D341Med (cell line): ENCODE data around the gene TAF13.
A peak's percentile ranks its signal among the peaks of the same experiment; 100 is the strongest.
"Not testable (repeated sequence)": the region's sequence is repeated elsewhere in the genome, so short reads cannot be mapped to it uniquely, and the experiment has no call there.

Experiments
- DNase-seq: peaks from one replicate; pipeline ENCODE4 v3.0.0; 2012; ENCODE audit warnings: low spot score

TAF13 gene

GRCh38 chr1:109046671-109047070 is 29.1 kb downstream of the TAF13 start:
- DNase-seq: no peak

GRCh38 chr1:109045595-109045994 is 30.2 kb downstream of the TAF13 start:
- no peak for DNase-seq

GRCh38 chr1:109041621-109042468 is 34.0 kb downstream of the TAF13 start, which contains the start of gene WDR47:
WDR47 (minus strand) TSS chr1:109042102; CDS start chr1:109023512, 18,590 bp downstream.
- peak; percentile 98 for DNase-seq

GRCh38 chr1:109040989-109041620 is 34.7 kb downstream of the TAF13 start:
- DNase-seq: peak; percentile 66

- DNase-seq: no peak
Observed at GRCh38 chr1:109040627-109040988, 35.2 kb downstream of the TAF13 start.

- no peak for DNase-seq
Observed at GRCh38 chr1:109034382-109034781, 41.4 kb downstream of the TAF13 start.

- DNase-seq: not testable (repeated sequence)
Observed at GRCh38 chr1:109029493-109029892, 46.3 kb downstream of the TAF13 start.

- no peak for DNase-seq
Observed at GRCh38 chr1:109027841-109028240, 48.0 kb downstream of the TAF13 start.

GRCh38 chr1:109025694-109026093 is 50.1 kb downstream of the TAF13 start:
- no peak for DNase-seq

GRCh38 chr1:109024646-109025045 is 51.2 kb downstream of the TAF13 start:
- DNase-seq: no peak

- DNase-seq: no peak
Observed at GRCh38 chr1:109020693-109021257, 55.0 kb downstream of the TAF13 start.

GRCh38 chr1:109017719-109018118 is 58.1 kb downstream of the TAF13 start:
- DNase-seq: not testable (repeated sequence)

- no peak for DNase-seq
Observed at GRCh38 chr1:109017134-109017533, 58.7 kb downstream of the TAF13 start.
